Activated naive CD4-positive, alpha-beta T cell (primary cell): ENCODE data around the gene SLC39A1.
"Not testable (repeated sequence)": the region's sequence is repeated elsewhere in the genome, so short reads cannot be mapped to it uniquely, and the experiment has no call there.

Source experiments
- DNase-seq, 4 experiments: peaks; one replicate each; lab custom pipeline; 2025; lab: John Stamatoyannopoulos, UW

Gene SLC39A1

GRCh38 chr1:153932156-153933131 lies 30.9 kb downstream of the SLC39A1 start:
- no peak for DNase-seq

GRCh38 chr1:153929981-153930948 lies 33.1 kb downstream of the SLC39A1 start:
- no peak for DNase-seq

- no peak for DNase-seq
Observed at GRCh38 chr1:153929426-153929825, 33.9 kb downstream of the SLC39A1 start.

GRCh38 chr1:153928791-153929341 lies 34.5 kb downstream of the SLC39A1 start:
- DNase-seq = no peak

GRCh38 chr1:153928245-153928644 lies 35.1 kb downstream of the SLC39A1 start:
- DNase-seq = no peak

GRCh38 chr1:153926405-153926804 lies 36.9 kb downstream of the SLC39A1 start:
- DNase-seq = no peak

GRCh38 chr1:153922972-153923925 lies 40.1 kb downstream of the SLC39A1 start, which contains the start of gene GATAD2B:
TSS of gene GATAD2B (minus strand) at chr1:153922972. CDS start at chr1:153828347, 94,625 bp downstream.
- peak; percentile 96 to 100 (median 100) for DNase-seq

GRCh38 chr1:153922076-153922971 lies 41.0 kb downstream of the SLC39A1 start:
- DNase-seq = peak; percentile 48 to 75 (median 58)

- DNase-seq = no peak
Observed at GRCh38 chr1:153921803-153922075, 41.6 kb downstream of the SLC39A1 start.

- no peak for DNase-seq
Observed at GRCh38 chr1:153921080-153921802, 42.1 kb downstream of the SLC39A1 start.

GRCh38 chr1:153919876-153920852 lies 43.2 kb downstream of the SLC39A1 start:
- DNase-seq = no peak

GRCh38 chr1:153916297-153916696 lies 47.0 kb downstream of the SLC39A1 start:
- DNase-seq = no peak

- DNase-seq = no peak
Observed at GRCh38 chr1:153912349-153912748, 51.0 kb downstream of the SLC39A1 start.

- DNase-seq = not testable (repeated sequence)
Observed at GRCh38 chr1:153910560-153910959, 52.8 kb downstream of the SLC39A1 start.
